ENCODE measurements around the gene PAWR.
"Not testable (repeated sequence)": the region's sequence is repeated elsewhere in the genome, so short reads cannot be mapped to it uniquely, and the experiment has no call there.

PAWR gene

DNA sequence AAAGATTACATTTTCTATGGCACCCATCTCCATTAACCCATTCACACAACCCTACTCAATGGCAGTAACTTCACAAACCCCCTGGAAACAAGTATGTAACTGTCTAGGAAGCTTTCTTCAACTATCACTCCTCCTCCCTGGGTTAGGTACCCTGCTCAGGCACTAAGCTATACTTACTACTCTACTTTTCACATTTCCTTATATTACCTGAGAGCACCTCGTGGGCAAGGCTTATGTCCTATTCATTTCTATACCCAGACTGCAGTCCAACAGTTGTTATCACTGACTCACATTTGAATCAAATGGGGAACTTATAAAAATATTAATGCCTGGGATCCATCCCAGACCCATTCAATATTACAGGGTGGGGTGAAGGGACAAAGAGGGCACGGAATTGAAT is 4.6 kb downstream of the PAWR start:
- no peak for DNase-seq

DNA sequence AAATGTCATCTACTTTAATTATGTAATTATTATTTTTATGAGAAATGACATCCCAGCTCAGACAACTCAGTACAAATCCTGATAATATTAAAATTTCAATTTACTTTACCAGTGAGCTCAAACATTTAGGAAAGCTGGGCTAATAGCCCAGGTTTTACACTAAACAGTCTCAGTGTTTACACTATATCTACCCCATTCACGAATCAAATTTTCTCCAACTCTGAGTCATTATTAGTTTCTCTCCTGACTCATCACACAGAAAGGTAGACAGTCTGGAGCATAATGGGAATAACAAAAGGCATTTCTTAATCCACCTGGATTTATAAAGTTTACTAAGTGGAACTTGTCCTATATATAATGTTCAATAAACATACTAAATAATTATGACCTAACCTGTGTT is 5.7 kb downstream of the PAWR start:
- peak; percentile 75 for DNase-seq

GRCh38 chr12:79684338-79684737 is 6.4 kb downstream of the PAWR start:
- not testable (repeated sequence) for DNase-seq

DNA sequence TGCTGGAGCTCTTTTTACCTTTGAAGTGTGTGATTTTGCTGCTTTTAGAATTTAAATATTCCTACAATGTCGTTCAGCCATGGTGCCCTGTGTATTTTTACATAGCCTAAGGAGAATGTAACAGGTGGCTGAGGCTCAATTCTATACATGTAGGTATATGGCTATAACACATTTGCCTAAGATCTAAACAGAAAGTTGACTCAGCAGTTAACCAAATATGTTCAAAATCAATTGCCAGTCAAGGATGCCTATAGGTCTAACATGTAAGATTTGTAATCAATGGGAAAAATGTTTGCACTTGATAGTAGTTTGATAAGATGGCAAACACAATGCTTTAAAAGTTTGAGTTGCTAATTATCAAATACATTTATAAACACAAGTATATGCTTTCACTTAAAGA is 8.2 kb downstream of the PAWR start:
- no peak for DNase-seq

GRCh38 chr12:79681008-79681590 is 9.7 kb downstream of the PAWR start:
- peak; percentile 62 for DNase-seq

GRCh38 chr12:79680051-79680450 is 10.7 kb downstream of the PAWR start:
- DNase-seq: no peak

- no peak for DNase-seq
These were observed 12.5 kb downstream of the PAWR start for GRCh38 chr12:79678306-79678705.

DNA sequence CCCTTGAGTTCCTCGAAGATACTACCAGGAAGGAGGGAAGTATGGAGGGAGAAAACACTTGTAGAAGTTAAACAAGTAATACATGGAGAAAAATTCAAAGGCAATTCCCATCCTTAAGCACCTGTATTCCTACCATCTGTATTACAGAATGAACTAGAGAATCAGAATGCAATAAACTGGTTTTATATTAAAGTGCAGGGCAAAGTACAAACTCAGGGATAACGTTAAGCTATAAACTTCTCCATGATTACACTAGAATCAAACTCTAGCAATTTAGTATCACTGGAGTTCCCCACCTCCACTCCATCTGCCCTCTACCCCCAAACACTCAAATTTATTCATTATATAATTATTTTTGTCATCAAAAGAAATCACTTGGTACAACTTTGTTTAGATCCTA is 13.1 kb downstream of the PAWR start:
- DNase-seq: no peak

DNA sequence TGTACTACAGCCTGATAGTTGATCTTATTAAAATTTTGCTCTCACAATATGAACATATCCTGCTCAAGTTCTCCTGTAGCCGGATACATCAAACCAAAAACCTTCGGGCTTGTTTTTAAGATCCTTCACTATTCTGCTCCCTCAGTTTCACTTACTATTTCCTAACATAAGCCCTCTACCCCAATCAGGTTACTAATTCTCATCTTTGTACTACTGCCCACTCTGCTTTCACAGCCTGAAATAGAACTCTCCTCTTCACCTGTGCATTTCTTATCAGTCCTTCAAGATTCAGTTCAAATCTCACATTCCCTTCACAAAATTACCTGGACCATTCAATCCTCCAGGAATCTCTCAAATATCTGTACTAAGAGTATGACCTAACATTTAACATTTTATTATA is 14.2 kb downstream of the PAWR start:
- DNase-seq: no peak

GRCh38 chr12:79674629-79675028 is 16.1 kb downstream of the PAWR start:
- DNase-seq: peak; percentile 78

DNA sequence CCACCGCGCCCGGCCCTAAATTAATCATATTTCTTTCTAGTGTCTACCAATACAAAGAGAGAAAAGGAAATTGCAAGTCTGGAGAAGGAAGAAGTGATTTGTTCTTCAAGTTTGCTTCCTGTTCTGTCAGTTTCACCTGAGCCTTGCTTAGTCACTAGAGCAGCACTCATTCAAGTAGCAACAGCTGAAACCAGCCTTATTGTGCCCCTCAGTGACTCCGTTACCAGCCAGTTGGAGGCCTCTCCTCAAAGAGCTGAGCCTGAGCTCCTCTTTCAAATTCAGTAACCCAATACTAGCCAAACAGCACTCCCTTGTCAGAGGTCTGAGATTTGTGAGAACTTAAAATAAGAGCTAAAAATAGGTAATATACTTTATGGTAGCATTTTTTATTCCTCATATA is 17.4 kb downstream of the PAWR start:
- DNase-seq: no peak

DNA sequence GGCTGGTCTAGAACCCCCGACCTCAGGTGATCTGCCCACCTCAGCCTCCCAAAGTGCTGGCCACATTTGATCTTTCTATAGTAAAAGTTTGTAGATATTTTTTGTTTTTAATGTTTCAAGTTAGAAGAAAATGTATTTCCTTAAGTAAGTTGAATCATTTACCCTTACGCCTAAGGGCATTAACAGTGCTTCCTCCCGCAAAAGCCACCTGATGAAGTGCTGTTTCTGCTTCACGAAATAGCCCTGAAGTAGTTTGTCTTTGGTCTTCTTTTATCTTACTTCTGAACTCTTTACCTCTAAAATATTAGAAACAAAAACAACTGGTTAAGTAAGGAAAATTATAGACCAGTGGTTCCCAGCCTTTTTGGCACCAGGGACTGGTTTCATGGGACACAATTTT is 22.7 kb downstream of the PAWR start:
- no peak for DNase-seq

DNA sequence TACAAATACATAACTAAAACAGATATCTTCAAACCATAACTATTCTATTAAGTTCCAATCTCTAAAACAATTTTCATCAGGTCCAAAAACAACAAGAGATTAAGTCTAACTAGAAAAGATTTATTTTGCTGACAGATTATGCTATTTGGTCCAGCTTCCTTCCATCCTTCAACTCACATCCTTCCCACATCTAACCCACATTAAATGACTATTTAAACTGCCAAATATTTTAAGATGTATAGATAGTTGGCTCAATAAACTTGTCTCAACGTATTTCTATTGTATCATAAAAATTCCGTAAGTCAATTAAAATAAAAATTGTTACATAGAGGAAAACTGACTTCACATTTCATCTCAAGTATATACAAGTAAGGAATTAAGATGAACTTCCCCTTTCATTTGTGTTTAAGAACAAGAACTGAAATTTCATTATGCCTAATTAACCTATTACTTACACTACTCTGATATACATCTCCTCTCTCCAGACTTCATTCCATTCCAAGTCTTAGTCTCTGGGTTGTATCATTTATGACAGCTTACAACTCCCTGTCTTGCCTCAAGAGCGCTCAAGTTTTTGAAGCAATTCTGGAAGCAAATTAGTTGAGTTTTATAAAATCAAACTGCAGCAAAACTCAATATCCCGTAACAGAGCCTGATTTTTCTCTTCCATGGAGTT is 25.4 kb downstream of the PAWR start:
- no peak for DNase-seq

- DNase-seq: no peak
These were observed 26.2 kb downstream of the PAWR start for GRCh38 chr12:79664518-79664917.

- DNase-seq: peak; percentile 30
These were observed 28.5 kb downstream of the PAWR start for GRCh38 chr12:79662046-79662811.

DNA sequence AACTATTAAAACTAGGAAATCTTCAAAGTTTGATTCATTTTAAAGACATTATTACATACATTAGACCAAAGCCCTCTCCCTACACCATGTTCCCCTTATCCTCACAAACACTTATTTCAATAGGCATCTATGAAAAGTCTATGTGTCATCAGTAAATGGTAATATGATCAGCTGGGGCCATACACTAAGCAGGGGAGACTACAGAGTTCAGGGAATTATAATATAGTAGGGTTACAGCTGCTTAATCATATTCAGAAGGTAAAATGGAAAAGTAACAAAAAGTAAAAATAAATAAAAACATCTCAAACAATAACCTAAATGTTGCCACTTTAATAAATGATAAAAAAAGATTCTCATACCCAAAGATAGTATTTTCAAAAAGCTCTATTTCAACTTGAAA is 29.1 kb downstream of the PAWR start:
- DNase-seq: peak; percentile 34

DNA sequence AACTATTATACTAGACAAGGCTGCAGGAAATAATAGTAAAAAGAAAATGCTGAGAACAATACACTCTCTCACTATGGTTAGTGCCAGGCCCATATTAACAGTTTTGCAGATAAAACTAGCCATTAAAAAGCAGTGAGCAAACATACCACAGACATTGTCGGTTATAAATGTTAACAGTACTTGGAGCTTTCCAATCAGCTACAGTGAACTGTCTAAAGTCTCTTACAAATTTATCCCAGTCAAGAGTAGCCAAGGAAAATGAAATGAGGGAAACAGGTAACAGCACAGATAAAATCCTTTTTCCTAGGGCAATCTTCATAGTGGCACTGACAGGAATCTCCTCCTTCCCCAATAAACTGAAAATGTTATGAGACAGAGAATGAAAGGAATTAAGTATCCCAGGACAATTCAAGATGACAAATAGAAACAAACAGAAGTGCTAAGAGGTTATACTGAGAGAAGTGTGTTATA is 30.8 kb downstream of the PAWR start:
- DNase-seq: no peak

DNA sequence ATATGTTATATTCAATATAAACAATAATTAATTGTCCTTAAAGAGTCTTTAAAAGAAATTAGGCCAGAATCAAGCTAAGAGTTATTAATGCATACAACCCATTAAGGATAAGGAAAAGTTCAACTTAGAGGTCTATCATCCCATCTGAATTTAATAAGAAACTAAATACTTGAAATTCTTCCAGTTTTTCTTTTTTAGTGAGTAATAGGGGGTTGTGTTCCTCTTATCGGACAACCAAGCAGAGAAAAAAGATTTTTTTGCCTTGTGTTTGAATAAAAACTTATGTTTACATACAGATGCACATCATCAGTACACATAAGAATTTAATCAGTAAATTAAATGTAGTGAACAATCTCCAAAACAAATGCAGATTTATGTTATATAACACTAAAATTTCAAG is 32.5 kb downstream of the PAWR start:
- DNase-seq: peak; percentile 74

GRCh38 chr12:79657136-79657535 is 33.6 kb downstream of the PAWR start:
- no peak for DNase-seq

GRCh38 chr12:79655036-79655435 is 35.7 kb downstream of the PAWR start:
- no peak for DNase-seq

DNA sequence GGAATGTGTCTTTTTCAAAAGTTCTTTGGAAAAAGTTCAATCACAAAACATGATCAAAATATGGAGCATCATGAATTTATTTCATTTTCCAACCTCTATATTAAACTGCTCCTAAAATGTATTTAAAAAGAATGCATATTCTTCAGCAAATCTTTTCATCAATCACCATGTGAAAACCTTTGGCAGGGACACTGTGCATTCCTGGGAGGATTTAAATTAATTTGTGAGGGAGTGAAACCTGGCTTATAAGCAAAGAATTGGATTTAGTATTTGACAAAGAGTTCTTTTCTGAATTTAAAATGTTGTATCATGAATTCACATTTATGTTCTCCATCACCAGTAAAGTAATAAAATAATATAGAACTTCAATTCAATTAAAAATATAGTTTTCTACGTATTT is 38.2 kb downstream of the PAWR start:
- no peak for DNase-seq

GRCh38 chr12:79650440-79650839 is 40.3 kb downstream of the PAWR start:
- DNase-seq: no peak

GRCh38 chr12:79648881-79649280 is 41.9 kb downstream of the PAWR start:
- peak; percentile 45 for DNase-seq

DNA sequence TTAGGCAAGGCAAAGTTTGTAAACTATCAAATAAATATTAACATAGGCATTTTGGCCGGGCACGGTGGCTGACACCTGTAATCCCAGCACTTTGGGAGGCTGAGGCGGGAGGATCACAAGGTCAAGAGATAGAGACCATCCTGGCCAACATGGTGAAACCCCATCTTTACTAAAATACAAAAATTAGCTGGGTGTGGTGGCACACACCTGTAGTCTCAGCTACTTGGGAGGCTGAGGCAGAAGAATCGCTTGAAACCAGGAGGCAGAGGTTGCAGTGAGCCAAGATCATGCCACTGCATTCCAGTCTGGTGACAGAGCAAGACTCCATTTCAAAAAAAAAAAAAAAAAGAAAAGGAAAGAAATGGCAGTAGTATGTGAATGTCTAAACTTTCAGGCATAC is 43.9 kb downstream of the PAWR start:
- not testable (repeated sequence) for DNase-seq

Measured in fibroblast of skin of abdomen (primary cell).